Heart right ventricle (tissue), 16 donors: ENCODE results near the gene GPRIN1. TPM values are rescaled to one million over a fixed set of nuclear protein-coding genes. Genes with fewer than 3 reads are reported as not detected.

Source experiments
- ATAC-seq, 8 donors: fragments of 200-7000 bp; cut with Tn5 transposase; one replicate each; pipeline ENCODE4 v1.9.1; 2020; ENCODE audit warnings: mild to moderate bottlenecking in 8 of 8, moderate library complexity in 8 of 8, moderate number of reproducible peaks in 1 of 8
- DNase-seq, 2 donors: peaks; one replicate each; pipeline ENCODE4 v3.0.0-alpha.2; 2020
- H3K27ac ChIP-seq, 10 donors: fragments of 200-600 bp; sonication (generic) in 2 of 10; one replicate each; pipeline versions ENCODE4 v1.5.0 to v1.8.0; 2020 to 2022; ENCODE audit warnings: mild to moderate bottlenecking in 3 of 10
- H3K27me3 ChIP-seq, 7 donors: fragments of 200-600 bp; one replicate each; pipeline ENCODE4 v1.8.0; 2021 to 2022; ENCODE audit warnings: mild to moderate bottlenecking in 2 of 7
- H3K36me3 ChIP-seq, 9 donors: fragments of 200-600 bp; sonication (generic) in 1 of 9; one replicate each; pipeline versions ENCODE4 v1.5.0 to v1.8.0; 2020 to 2022; ENCODE audit warnings: mild to moderate bottlenecking in 2 of 9
- H3K4me1 ChIP-seq, 9 donors: fragments of 200-600 bp; sonication (generic) in 1 of 9; one replicate each; pipeline versions ENCODE4 v1.5.0 to v1.8.0; 2020 to 2022; ENCODE audit warnings: mild to moderate bottlenecking in 4 of 9
- H3K4me3 ChIP-seq, 10 donors: fragments of 200-600 bp; sonication (generic) in 2 of 10; one replicate each; pipeline versions ENCODE4 v1.5.0 to v1.8.0; 2020 to 2022; ENCODE audit warnings: mild to moderate bottlenecking in 7 of 10, moderate library complexity in 2 of 10
- H3K9me3 ChIP-seq, 11 donors: fragments of 200-600 bp in 10 of 11; sonication (generic) in 2 of 11; one replicate each; pipeline versions ENCODE4 v1.5.0 to v1.8.0; 2013 to 2022; ENCODE audit warnings: mild to moderate bottlenecking in 2 of 11, control low read depth in 1 of 11, moderate library complexity in 1 of 11
- CTCF ChIP-seq, 9 donors: fragments of 200-600 bp; sonication (generic) in 2 of 9; IDR thresholded peaks; one replicate each; pipeline versions ENCODE4 v1.5.0 to v1.8.0; 2021 to 2022; ENCODE audit warnings: antibody characterized with exemption in 9 of 9, mild to moderate bottlenecking in 5 of 9, moderate library complexity in 1 of 9
- WGBS, 2 donors: extraction: QIAGEN DNeasy Blood & Tissue Kit; methylation state at CpG; one replicate each; pipeline ENCODE4 v1.1.7; 2013; ENCODE audit warnings: inconsistent platforms in 1 of 2; 5-methylcytosine and 5-hydroxymethylcytosine counted together
- intact Hi-C, 10 donors: fragments of 100-400 bp; cut with DNase I; formaldehyde crosslinking; loops; one replicate each; pipeline versions ENCODE4 v1.11.1 to v1.14.2; 2022
- polyA plus RNA-seq, 2 donors: library from polyadenylated mRNA; stranded (reverse); fragments of 200-250 nt; gene quantifications; one replicate each; pipeline ENCODE4 v1.2.3, GENCODE V29; 2013
- total RNA-seq, 10 donors: library from RNA; stranded (reverse); fragmentation: NEBNext Ultra II Directional in 3 of 10; extraction: Animal tissue kit (Norgen Biotek cat#: 25700) in 3 of 10; gene quantifications; one replicate each; pipeline versions ENCODE4 v1.2.1 to v1.2.4, GENCODE V29; 2021 to 2023
- donor health status: Arrhythmogenic right ventricular cardiomyopathy.
- donor health status: ischemic (EF 13 %, LVEDD 7.1; RV severe dilation, severe dysfunction).
- donor health status: healthy with polysubstance abuse.
- donor health status: DM: no; HTN: yes; CAD: no.
- donor health status: DM: no; HTN: no; CAD: no.
- donor health status: ischemic (EF 25% LVEDD 6.9; RV normal size, moderate dysfunction).
- donor health status: ischemic (EF 25% LVEDD 5.7; RV mildly dilated, moderate dysfunction).
- donor health status: healthy.
- donor health status: DM: yes; HTN: yes; CAD: no.
- donor health status: Ischemic cardiomyopathy.
- donor health status: ischemic (EF 35%, LVEDD 5.7; RV mildly dilated, moderate dysfunction).
- donor health status: nonischemic (EF 11% LVEDD 7.7; RV severe dilation, severe dysfunction).
- donor health status: DM: yes; HTN: yes; CAD: no.
- donor health status: PGD.
- donor health status: ischemic (EF 29% LVEDD 5.4; RV normal size, mild dysfunction).
- donor health status: nonischemic (EF 23%, LVEDD 6.1; RV moderate dilation, normal function).

GPRIN1 gene
- total and polyA plus RNA-seq, 12 donors: 0.06 to 1.0 (median 0.36) TPM

- Histone ChIP-seq H3K36me3 (no peaks in the 10 kb centered on the region), H3K4me1 (peaks cover 0 to 7% (median 0%) of the 10 kb centered on the region in 9 donors), H3K9me3 (no peaks in the 10 kb centered on the region), H3K4me3 (no peak overlapping the region), H3K27me3 (peaks cover 0 to 27% (median 16%) of the 10 kb centered on the region in 7 donors), H3K27ac (no peak overlapping the region)
- TF ChIP-seq CTCF (IDR thresholded peaks at IDR 0.05): no peak
- 96 to 97% methylated on average over 3 of the region's 3 CpGs for WGBS, 2 donors
- no peak for DNase-seq
- ATAC-seq: no peak
- intact Hi-C loops: loop anchor here in 1 of 10 donors (10.0 kb wide), 1 partner anchor 64 kb away; no protein-coding TSS in a partner anchor
Measured at GRCh38 chr5:176638437-176638836, 28.5 kb upstream of the GPRIN1 start.

- no peak for ATAC-seq
- Histone ChIP-seq H3K27ac (no peak overlapping the region), H3K36me3 (no peaks in the 10 kb centered on the region), H3K9me3 (no peaks in the 10 kb centered on the region), H3K4me3 (no peak overlapping the region), H3K27me3 (peaks cover 0 to 36% (median 25%) of the 10 kb centered on the region in 7 donors), H3K4me1 (peaks cover 0 to 7% (median 0%) of the 10 kb centered on the region in 9 donors)
- 49 to 54% methylated on average over 4 of the region's 4 CpGs for WGBS, 2 donors
- no peak for DNase-seq
- no peak for TF ChIP-seq CTCF (IDR thresholded peaks at IDR 0.05)
- intact Hi-C loops: loop anchor here in 1 of 10 donors (10.0 kb wide), 1 partner anchor 63 kb away; no protein-coding TSS in a partner anchor
Measured at GRCh38 chr5:176637556-176637955, 27.6 kb upstream of the GPRIN1 start.

- no peaks in the 10 kb centered on the region for H3K9me3 ChIP-seq
- intact Hi-C loops: loop anchor here in 1 of 10 donors (10.0 kb wide), 1 partner anchor 62 kb away; no protein-coding TSS in a partner anchor
- no peak for TF ChIP-seq CTCF (IDR thresholded peaks at IDR 0.05)
- no peak overlapping the region for H3K27ac ChIP-seq
- DNase-seq (no peak), ATAC-seq (no peak)
- H3K4me3 ChIP-seq: no peak overlapping the region
- 38 to 46% methylated on average over 9 of the region's 9 CpGs for WGBS, 2 donors
- peaks cover 0 to 7% (median 0%) of the 10 kb centered on the region in 9 donors for H3K4me1 ChIP-seq
- H3K36me3 ChIP-seq: no peaks in the 10 kb centered on the region
- H3K27me3 ChIP-seq: peaks cover 0 to 47% (median 36%) of the 10 kb centered on the region in 7 donors
Measured at GRCh38 chr5:176636426-176636825, 26.5 kb upstream of the GPRIN1 start.

GRCh38 chr5:176633598-176633997, 23.6 kb upstream of the GPRIN1 start:
- Histone ChIP-seq H3K36me3 (no peaks in the 10 kb centered on the region), H3K4me1 (peaks cover 7 to 18% (median 13%) of the 10 kb centered on the region in 9 donors), H3K9me3 (no peaks in the 10 kb centered on the region), H3K27ac (no peak overlapping the region), H3K27me3 (peaks cover 10 to 75% (median 64%) of the 10 kb centered on the region in 7 donors), H3K4me3 (no peak overlapping the region)
- 21 to 26% methylated on average over 6 of the region's 6 CpGs for WGBS, 2 donors
- TF ChIP-seq CTCF (IDR thresholded peaks at IDR 0.05): no peak
- intact Hi-C loops: loop anchor here in 1 of 10 donors (10.0 kb wide), 1 partner anchor 59 kb away; no protein-coding TSS in a partner anchor
- no peak for DNase-seq
- ATAC-seq: no peak
